HCT116 (cell line): ENCODE measurements around the gene C1orf56. TPM values are rescaled to one million over a fixed set of nuclear protein-coding genes. Genes with fewer than 3 reads are reported as not detected.

Experiments used
- ATAC-seq: fragments of 200-7000 bp; cut with Tn5 transposase; 2 replicates; pipeline ENCODE4 v1.9.1; 2020; ENCODE audit warnings: mild to moderate bottlenecking, moderate library complexity
- Bru-seq: library from RNA; stranded (reverse); fragments of 400-500 nt; gene quantifications from one replicate; lab custom pipeline; 2021; lab: Mats Ljungman, UMichigan
- BruChase-seq, 2 experiments: library from RNA; stranded (reverse); fragments of 400-500 nt; gene quantifications; one replicate each; lab custom pipeline; 2021; lab: Mats Ljungman, UMichigan
- BruUV-seq: library from RNA; stranded (reverse); fragments of 400-500 nt; replicated peaks from 2 replicates; lab custom pipeline; 2021; lab: Mats Ljungman, UMichigan
- CTCF ChIA-PET: fragments of 300-600 bp; sonication (Branson Sonifier 250); formaldehyde crosslinking; loops from one replicate; lab custom pipeline; 2021; ENCODE audit warnings: antibody characterized with exemption; lab: Charles Lee
- POLR2A ChIA-PET: fragments of 300-600, 350-600 bp; sonication (Branson Sonifier 250); formaldehyde crosslinking; loops from one replicate; lab custom pipeline; 2021; ENCODE audit warnings: antibody characterized with exemption; lab: Charles Lee
- RAD21 ChIA-PET, 2 experiments: fragments of 300-600 bp; sonication (Branson Sonifier 250); formaldehyde crosslinking; loops; one replicate each; lab custom pipeline; 2023; ENCODE audit warnings: low total read pairs in 2 of 2; ENCODE audit not compliant: uncharacterized antibody in 2 of 2, unreplicated experiment in 2 of 2, low non-redundant PET in 1 of 2; lab: Charles Lee
- DNase-seq: peaks from one replicate; pipeline ENCODE4 v3.0.0-alpha.2; 2010; ENCODE audit warnings: low read depth, low spot score
- H2AFZ ChIP-seq: fragments of 200-600 bp; shearing (Covaris generic), sonication (generic); 2 replicates; pipeline ENCODE4 v1.6.1; 2017; ENCODE audit warnings: low read depth, mixed run types, mixed read lengths, antibody characterized with exemption, low read length; ENCODE audit not compliant: poor library complexity, severe bottlenecking
- H3K27ac ChIP-seq: 2 replicates; pipeline ENCODE4 v1.5.1; 2012; ENCODE audit warnings: low read depth, low read length
- H3K27me3 ChIP-seq: fragments of 200-600 bp; sonication (generic); 2 replicates; pipeline ENCODE4 v1.6.1; 2016; ENCODE audit warnings: mixed run types, low read length, mixed read lengths; ENCODE audit not compliant: insufficient read depth
- H3K36me3 ChIP-seq, 2 experiments: fragments of 200-500 bp in 1 of 2; fragments of 200-600 bp in 1 of 2; sonication (Bioruptor generic) in 1 of 2; sonication (generic) in 1 of 2; 2 replicates each; pipeline versions ENCODE4 v1.5.1 to v1.6.1; 2014 to 2016; ENCODE audit warnings: low read length in 2 of 2, inconsistent platforms in 1 of 2, mixed read lengths in 1 of 2, mixed run types in 1 of 2; ENCODE audit not compliant: insufficient read depth in 2 of 2, control insufficient read depth in 1 of 2
- H3K4me1 ChIP-seq, 2 experiments: fragments of 200-600 bp in 1 of 2; sonication (generic) in 1 of 2; 2 replicates each; pipeline versions ENCODE4 v1.5.1 to v1.6.1; 2012 to 2017; ENCODE audit warnings: low read length in 2 of 2, inconsistent platforms in 1 of 2, mild to moderate bottlenecking in 1 of 2, mixed read lengths in 1 of 2, mixed run types in 1 of 2, moderate library complexity in 1 of 2; ENCODE audit not compliant: insufficient read depth in 2 of 2, control insufficient read depth in 1 of 2
- H3K4me2 ChIP-seq: fragments of 200-600 bp; sonication (generic); 2 replicates; pipeline ENCODE4 v1.6.1; 2017; ENCODE audit warnings: mixed run types, low read length, mixed read lengths
- H3K4me3 ChIP-seq, 2 experiments: fragments of 200-600 bp in 1 of 2; sonication (generic) in 1 of 2; replicated peaks in 1 of 2; 2 replicates each; pipeline ENCODE4 v1.5.1; 2011 to 2016; ENCODE audit warnings: low read length in 2 of 2, control low read depth in 1 of 2, low read depth in 1 of 2, mild to moderate bottlenecking in 1 of 2, mixed read lengths in 1 of 2, mixed run types in 1 of 2
- H3K79me2 ChIP-seq: fragments of 200-600 bp; sonication (generic); 2 replicates; pipeline ENCODE4 v1.6.1; 2017; ENCODE audit warnings: mild to moderate bottlenecking, mixed run types, low read length, moderate library complexity, mixed read lengths; ENCODE audit not compliant: insufficient read depth
- H3K9ac ChIP-seq: fragments of 200-600 bp; sonication (generic); 2 replicates; pipeline ENCODE4 v1.6.1; 2016; ENCODE audit warnings: low read length, mixed read lengths
- H3K9me2 ChIP-seq: fragments of 200-600 bp; sonication (generic), shearing (Covaris generic); 2 replicates; pipeline ENCODE4 v1.6.1; 2017; ENCODE audit warnings: mixed run types, mild to moderate bottlenecking, moderate library complexity; ENCODE audit not compliant: insufficient read depth
- H3K9me3 ChIP-seq, 2 experiments: fragments of 200-500 bp in 1 of 2; fragments of 200-600 bp in 1 of 2; sonication (Bioruptor generic) in 1 of 2; sonication (generic) in 1 of 2; 2 replicates each; pipeline ENCODE4 v1.6.1; 2014 to 2017; ENCODE audit warnings: low read length in 2 of 2, mixed read lengths in 2 of 2, inconsistent platforms in 1 of 2, low read depth in 1 of 2, mild to moderate bottlenecking in 1 of 2, mixed run types in 1 of 2, moderate library complexity in 1 of 2; ENCODE audit not compliant: control insufficient read depth in 1 of 2, insufficient read depth in 1 of 2
- H4K20me1 ChIP-seq: fragments of 200-600 bp; sonication (generic), shearing (Covaris generic); 2 replicates; pipeline ENCODE4 v1.6.1; 2017; ENCODE audit warnings: mixed run types, mild to moderate bottlenecking, moderate library complexity; ENCODE audit not compliant: insufficient read depth
- CEBPB ChIP-seq: IDR thresholded peaks from 2 replicates; pipeline ENCODE4 v1.6.1; 2012; ENCODE audit warnings: low read depth
- EGR1 ChIP-seq: IDR thresholded peaks from 2 replicates; pipeline ENCODE4 v1.6.1; 2012; ENCODE audit warnings: low read depth
- FOSL1 ChIP-seq: IDR thresholded peaks from 2 replicates; pipeline ENCODE4 v1.6.1; 2012; ENCODE audit warnings: low read depth
- MAX ChIP-seq: IDR thresholded peaks from 2 replicates; pipeline ENCODE4 v1.6.1; 2012
- POLR2AphosphoS5 ChIP-seq: IDR thresholded peaks from 2 replicates; pipeline ENCODE4 v1.6.1; 2011; ENCODE audit warnings: mild to moderate bottlenecking, low read depth, low read length, moderate library complexity
- SIN3A ChIP-seq: IDR thresholded peaks from 2 replicates; pipeline ENCODE4 v1.6.1; 2012; ENCODE audit warnings: low read depth
- SRF ChIP-seq: IDR thresholded peaks from 2 replicates; pipeline ENCODE4 v1.6.1; 2012; ENCODE audit warnings: low read depth
- YY1 ChIP-seq: IDR thresholded peaks from 2 replicates; pipeline ENCODE4 v1.6.1; 2011; ENCODE audit warnings: low read length, low read depth, moderate library complexity, mild to moderate bottlenecking; ENCODE audit not compliant: insufficient replicate concordance; ENCODE audit errors: extremely low read depth
- intact Hi-C: fragments of 100-400 bp; cut with micrococcal nuclease; formaldehyde crosslinking; loops from 2 replicates; pipeline ENCODE4 v1.10.0; 2022
- long read RNA-seq: library from polyadenylated mRNA; unstranded; transcript quantifications from one replicate; pipeline ENCODE4 v2.0.0, GENCODE V29; 2021; ENCODE audit not compliant: unreplicated experiment
- polyA plus RNA-seq: library from polyadenylated mRNA; unstranded; fragments of >200 nt; gene quantifications from 2 replicates; pipeline ENCODE4 v1.2.1, GENCODE V29; 2012; ENCODE audit warnings: missing spikeins
- total RNA-seq: library from RNA; stranded (reverse); gene quantifications from one replicate; pipeline ENCODE4 v1.2.1, GENCODE V29; 2021; ENCODE audit not compliant: unreplicated experiment
- TF ChIP-seq, protein P1 (sequence below): IDR thresholded peaks from 2 replicates; pipeline ENCODE4 v1.6.1; 2012; ENCODE audit warnings: low read depth

C1orf56 gene, protein sequence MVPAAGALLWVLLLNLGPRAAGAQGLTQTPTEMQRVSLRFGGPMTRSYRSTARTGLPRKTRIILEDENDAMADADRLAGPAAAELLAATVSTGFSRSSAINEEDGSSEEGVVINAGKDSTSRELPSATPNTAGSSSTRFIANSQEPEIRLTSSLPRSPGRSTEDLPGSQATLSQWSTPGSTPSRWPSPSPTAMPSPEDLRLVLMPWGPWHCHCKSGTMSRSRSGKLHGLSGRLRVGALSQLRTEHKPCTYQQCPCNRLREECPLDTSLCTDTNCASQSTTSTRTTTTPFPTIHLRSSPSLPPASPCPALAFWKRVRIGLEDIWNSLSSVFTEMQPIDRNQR
- not detected for total RNA-seq
- 0.15 and 0.31 TPM in 2 replicates for polyA plus RNA-seq
- percentile 22 among the genes with signal in this experiment for Bru-seq, nascent RNA
- percentile 47 among the genes with signal in this experiment for BruChase-seq, experiment 1, labeled RNA remaining after a 6-hour chase
- BruChase-seq, experiment 2, labeled RNA remaining after a 2-hour chase, result percentile 31 among the genes with signal in this experiment
- long read RNA-seq, result 0 reads

DNA sequence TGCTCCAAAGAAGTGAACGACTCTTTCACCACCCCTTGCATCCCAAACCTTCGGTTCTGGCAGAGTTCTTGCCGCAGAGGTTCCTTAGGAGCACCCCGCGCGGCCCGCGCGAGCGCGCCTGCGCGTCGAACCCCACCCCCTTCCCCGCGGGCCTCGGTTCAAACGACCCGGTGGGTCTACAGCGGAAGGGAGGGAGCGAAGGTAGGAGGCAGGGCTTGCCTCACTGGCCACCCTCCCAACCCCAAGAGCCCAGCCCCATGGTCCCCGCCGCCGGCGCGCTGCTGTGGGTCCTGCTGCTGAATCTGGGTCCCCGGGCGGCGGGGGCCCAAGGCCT, at the start of gene C1orf56:
Gene C1orf56, plus strand, starts transcription at position 161 of the 334 bp plus-strand sequence. Its CDS starts 97 bp downstream, at position 258.
- Histone ChIP-seq H2AFZ (no peak within 1 kb of the TSS), H3K9me3 (no peaks in the 10 kb centered on the region), H3K27ac (no peak within 1 kb of the TSS), H3K4me2 (no peak within 1 kb of the TSS), H3K27me3 (no peaks in the 10 kb centered on the region), H3K9ac (no peak within 1 kb of the TSS), H4K20me1 (no peaks in the 10 kb centered on the region), H3K4me1 (no peaks in the 10 kb centered on the region), H3K9me2 (no peaks in the 10 kb centered on the region), H3K79me2 (no peaks in the 10 kb centered on the region), H3K4me3 (no peak within 1 kb of the TSS), H3K36me3 (peaks cover 2 to 5% of the 10 kb centered on the region in 2 experiments; a peak in 3 of 4 replicates)
- no peak for DNase-seq
- POLR2A ChIA-PET, result no interaction called here
- CTCF ChIA-PET, result no interaction called here
- intact Hi-C loops, result no loop called here
- no TSS peak for BruUV-seq
- RAD21 ChIA-PET, result no interaction called here
- no peak for ATAC-seq
- no peak for TF ChIP-seq POLR2AphosphoS5
- TF ChIP-seq, protein P1, sequence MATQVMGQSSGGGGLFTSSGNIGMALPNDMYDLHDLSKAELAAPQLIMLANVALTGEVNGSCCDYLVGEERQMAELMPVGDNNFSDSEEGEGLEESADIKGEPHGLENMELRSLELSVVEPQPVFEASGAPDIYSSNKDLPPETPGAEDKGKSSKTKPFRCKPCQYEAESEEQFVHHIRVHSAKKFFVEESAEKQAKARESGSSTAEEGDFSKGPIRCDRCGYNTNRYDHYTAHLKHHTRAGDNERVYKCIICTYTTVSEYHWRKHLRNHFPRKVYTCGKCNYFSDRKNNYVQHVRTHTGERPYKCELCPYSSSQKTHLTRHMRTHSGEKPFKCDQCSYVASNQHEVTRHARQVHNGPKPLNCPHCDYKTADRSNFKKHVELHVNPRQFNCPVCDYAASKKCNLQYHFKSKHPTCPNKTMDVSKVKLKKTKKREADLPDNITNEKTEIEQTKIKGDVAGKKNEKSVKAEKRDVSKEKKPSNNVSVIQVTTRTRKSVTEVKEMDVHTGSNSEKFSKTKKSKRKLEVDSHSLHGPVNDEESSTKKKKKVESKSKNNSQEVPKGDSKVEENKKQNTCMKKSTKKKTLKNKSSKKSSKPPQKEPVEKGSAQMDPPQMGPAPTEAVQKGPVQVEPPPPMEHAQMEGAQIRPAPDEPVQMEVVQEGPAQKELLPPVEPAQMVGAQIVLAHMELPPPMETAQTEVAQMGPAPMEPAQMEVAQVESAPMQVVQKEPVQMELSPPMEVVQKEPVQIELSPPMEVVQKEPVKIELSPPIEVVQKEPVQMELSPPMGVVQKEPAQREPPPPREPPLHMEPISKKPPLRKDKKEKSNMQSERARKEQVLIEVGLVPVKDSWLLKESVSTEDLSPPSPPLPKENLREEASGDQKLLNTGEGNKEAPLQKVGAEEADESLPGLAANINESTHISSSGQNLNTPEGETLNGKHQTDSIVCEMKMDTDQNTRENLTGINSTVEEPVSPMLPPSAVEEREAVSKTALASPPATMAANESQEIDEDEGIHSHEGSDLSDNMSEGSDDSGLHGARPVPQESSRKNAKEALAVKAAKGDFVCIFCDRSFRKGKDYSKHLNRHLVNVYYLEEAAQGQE, result no peak
- TF ChIP-seq SIN3A, result no peak
- no peak for TF ChIP-seq YY1
- no peak for TF ChIP-seq FOSL1
- TF ChIP-seq CEBPB, result no peak
- TF ChIP-seq EGR1, result no peak
- no peak for TF ChIP-seq SRF
- no peak for TF ChIP-seq MAX
